Measurements from ENCODE around the gene PKP2.

PKP2 gene

DNA sequence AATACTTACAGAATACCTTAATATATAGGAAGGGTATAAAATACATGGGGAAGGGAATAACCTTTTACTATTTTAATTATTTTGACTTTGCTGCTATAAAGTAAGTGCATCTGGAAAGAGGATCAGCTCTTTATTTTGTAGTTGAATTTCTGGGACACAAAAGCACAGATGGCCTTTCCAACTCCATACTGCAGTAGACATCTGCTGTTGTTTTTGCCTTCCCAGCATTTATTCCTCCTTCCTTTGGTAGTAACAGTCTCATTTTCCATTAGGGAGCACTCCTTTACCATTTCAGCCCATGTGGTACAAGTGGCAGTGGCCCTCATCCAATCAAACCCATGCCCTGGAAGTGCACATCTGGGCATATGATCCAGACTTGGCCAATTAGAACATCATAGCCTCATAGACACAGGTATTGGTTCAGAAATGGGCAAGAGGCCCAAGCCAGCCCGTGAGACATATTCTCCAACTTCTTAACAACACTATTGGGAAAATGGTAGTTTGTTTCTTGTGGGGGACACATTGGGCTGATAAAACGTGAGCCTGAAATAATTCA lies 76.1 kb downstream of the PKP2 start:
- DNase-seq = no peak
- no peaks in the 10 kb centered on the region for H3K27me3 ChIP-seq
- H3K27ac ChIP-seq = no peak overlapping the region
- H3K4me3 ChIP-seq = no peak overlapping the region
- H3K4me1 ChIP-seq = no peaks in the 10 kb centered on the region
- TF ChIP-seq, protein P1, sequence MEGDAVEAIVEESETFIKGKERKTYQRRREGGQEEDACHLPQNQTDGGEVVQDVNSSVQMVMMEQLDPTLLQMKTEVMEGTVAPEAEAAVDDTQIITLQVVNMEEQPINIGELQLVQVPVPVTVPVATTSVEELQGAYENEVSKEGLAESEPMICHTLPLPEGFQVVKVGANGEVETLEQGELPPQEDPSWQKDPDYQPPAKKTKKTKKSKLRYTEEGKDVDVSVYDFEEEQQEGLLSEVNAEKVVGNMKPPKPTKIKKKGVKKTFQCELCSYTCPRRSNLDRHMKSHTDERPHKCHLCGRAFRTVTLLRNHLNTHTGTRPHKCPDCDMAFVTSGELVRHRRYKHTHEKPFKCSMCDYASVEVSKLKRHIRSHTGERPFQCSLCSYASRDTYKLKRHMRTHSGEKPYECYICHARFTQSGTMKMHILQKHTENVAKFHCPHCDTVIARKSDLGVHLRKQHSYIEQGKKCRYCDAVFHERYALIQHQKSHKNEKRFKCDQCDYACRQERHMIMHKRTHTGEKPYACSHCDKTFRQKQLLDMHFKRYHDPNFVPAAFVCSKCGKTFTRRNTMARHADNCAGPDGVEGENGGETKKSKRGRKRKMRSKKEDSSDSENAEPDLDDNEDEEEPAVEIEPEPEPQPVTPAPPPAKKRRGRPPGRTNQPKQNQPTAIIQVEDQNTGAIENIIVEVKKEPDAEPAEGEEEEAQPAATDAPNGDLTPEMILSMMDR (IDR thresholded peaks at IDR 0.05) = no peak
- no peaks in the 10 kb centered on the region for H3K36me3 ChIP-seq
- H3K9me3 ChIP-seq = no peaks in the 10 kb centered on the region
- intact Hi-C loops (cut with DNase I; ENCODE audit: low total_unique reads) = no loop called here

DNA sequence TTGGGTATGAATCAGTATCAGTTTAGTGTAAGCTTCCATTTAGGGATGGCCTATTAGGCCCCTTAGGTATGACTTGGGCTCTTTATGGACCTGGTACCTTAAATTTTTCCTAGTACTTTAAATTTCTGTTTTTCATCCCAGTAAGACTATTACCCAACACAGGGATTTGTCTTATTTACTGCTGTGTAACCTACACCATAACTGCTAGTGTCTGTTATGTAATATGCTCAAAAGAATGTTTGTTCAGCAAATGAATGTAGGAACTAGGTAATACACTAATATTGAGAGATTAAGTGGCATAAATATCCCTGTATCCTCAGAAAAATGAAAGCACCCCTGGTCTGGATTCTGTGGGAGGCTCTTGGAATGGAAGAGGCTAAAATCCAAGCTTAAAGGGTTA lies 77.2 kb downstream of the PKP2 start:
- H3K9me3 ChIP-seq = no peaks in the 10 kb centered on the region
- H3K27me3 ChIP-seq = no peaks in the 10 kb centered on the region
- no peak overlapping the region for H3K27ac ChIP-seq
- TF ChIP-seq, protein P1 (IDR thresholded peaks at IDR 0.05) = no peak
- H3K4me3 ChIP-seq = no peak overlapping the region
- intact Hi-C loops (cut with DNase I; ENCODE audit: low total_unique reads) = no loop called here
- no peak for DNase-seq
- no peaks in the 10 kb centered on the region for H3K36me3 ChIP-seq
- H3K4me1 ChIP-seq = no peaks in the 10 kb centered on the region

DNA sequence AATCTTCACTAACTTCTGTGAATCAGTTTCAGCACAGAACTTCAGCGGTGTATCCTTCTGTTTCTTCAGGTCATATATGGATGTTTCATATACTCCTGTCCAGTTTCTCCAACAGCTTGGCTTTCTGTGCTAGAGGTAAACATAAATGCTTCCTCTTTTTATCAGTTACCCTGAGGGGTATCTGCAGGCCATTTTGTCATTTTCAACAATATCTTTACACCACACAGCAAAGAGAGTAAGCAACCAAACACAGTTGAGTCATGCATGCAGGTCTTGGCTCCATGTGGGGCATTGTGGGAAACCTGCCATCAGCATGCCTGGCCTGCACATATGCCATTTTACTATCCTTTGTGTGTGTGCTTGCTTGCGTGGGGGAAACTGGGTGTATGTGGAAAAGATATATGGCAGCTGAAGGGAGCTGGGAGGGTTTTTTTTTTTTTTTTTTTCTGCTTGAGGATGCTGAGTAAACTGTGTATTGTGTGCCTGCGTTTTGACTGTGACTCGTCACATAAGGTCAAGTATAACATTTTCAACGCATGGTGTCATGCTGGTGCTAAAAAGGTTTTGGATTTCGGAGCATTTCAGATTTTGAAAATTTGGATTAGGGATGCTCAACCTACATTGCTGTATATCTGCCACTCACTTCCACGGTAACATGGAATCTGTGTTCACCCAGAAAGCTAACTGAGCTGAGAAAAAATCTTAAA lies 84.7 kb downstream of the PKP2 start:
- Histone ChIP-seq H3K9me3 (peaks cover 0 to 2% (median 0%) of the 10 kb centered on the region in 3 donors), H3K27me3 (no peaks in the 10 kb centered on the region), H3K4me3 (no peak overlapping the region), H3K27ac (no peak overlapping the region), H3K4me1 (no peaks in the 10 kb centered on the region), H3K36me3 (no peaks in the 10 kb centered on the region)
- TF ChIP-seq, protein P1 (IDR thresholded peaks at IDR 0.05) = no peak
- no peak for DNase-seq
- intact Hi-C loops (cut with DNase I; ENCODE audit: low total_unique reads) = no loop called here

DNA sequence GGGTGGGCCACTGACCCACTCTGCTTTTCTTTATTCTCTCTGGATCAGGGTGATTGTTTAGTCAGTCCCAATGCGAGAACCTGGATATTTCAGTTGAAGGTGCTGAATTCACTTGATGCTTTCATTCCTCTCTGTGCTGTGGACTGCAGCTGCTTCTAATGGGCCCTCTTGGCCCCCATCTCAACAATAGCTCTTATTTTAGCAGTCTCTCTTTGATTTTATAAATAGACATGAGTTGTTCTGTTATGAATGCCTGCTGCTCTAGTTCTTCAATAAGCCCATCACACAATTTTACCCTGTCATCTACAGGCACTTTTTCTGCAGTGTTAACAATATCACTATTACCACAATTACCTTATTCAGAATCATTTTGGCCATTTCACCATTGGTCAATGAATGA lies 86.7 kb downstream of the PKP2 start:
- no peak for DNase-seq
- intact Hi-C loops (cut with DNase I; ENCODE audit: low total_unique reads) = no loop called here

DNA sequence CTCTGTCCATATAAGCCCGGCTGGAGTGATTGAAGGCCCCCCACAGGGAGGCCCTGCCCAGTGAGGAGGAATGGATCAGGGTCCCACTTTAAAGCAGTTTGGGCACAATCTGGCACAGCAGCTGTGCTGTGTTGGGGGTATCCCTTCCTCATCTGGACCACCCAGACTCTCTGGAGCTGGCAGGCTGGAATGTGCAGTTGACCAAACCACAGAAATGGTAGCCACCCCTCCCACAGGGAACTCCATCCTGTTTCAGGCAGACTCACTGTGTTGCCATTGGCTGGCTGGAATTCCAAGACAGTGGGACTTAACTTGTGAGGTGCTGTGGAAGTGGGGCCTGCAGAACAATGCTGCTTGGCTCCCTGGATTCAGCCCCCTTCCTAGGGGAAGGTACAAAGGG lies 87.4 kb downstream of the PKP2 start:
- no peak overlapping the region for H3K27ac ChIP-seq

More for the DNA sequence above, 86.7 kb downstream of the PKP2 start:
- H3K4me3 ChIP-seq = no peak overlapping the region
- H3K36me3 ChIP-seq = no peaks in the 10 kb centered on the region
- peaks cover 0 to 2% (median 0%) of the 10 kb centered on the region in 3 donors for H3K9me3 ChIP-seq
- H3K27ac ChIP-seq = no peak overlapping the region
- TF ChIP-seq, protein P1 (IDR thresholded peaks at IDR 0.05) = no peak
- no peaks in the 10 kb centered on the region for H3K4me1 ChIP-seq
- no peaks in the 10 kb centered on the region for H3K27me3 ChIP-seq

More for the DNA sequence above, 87.4 kb downstream of the PKP2 start:
- Histone ChIP-seq H3K9me3 (peaks cover 0 to 2% (median 0%) of the 10 kb centered on the region in 3 donors), H3K4me3 (no peak overlapping the region), H3K4me1 (no peaks in the 10 kb centered on the region), H3K36me3 (no peaks in the 10 kb centered on the region), H3K27me3 (no peaks in the 10 kb centered on the region)
- no peak for DNase-seq
- TF ChIP-seq, protein P1 (IDR thresholded peaks at IDR 0.05) = no peak
- intact Hi-C loops (cut with DNase I; ENCODE audit: low total_unique reads) = no loop called here

Data from tibial artery (tissue), 4 donors.